Suprapubic skin (tissue), 4 donors: ENCODE results near the gene EPHA10. TPM values are rescaled to one million over a fixed set of nuclear protein-coding genes. Genes with fewer than 3 reads are reported as not detected.
"Not testable (repeated sequence)": the region's sequence is repeated elsewhere in the genome, so short reads cannot be mapped to it uniquely, and the experiment has no call there.

Experiments used
- DNase-seq, 2 donors: peaks; one replicate each; pipeline ENCODE4 v3.0.0-alpha.2; 2019; ENCODE audit warnings: low spot score in 2 of 2
- H3K27ac ChIP-seq: fragments of 200-600 bp; sonication (generic); one replicate; pipeline ENCODE4 v1.5.1; 2019
- H3K27me3 ChIP-seq: fragments of 200-600 bp; sonication (generic); one replicate; pipeline ENCODE4 v1.5.1; 2019
- H3K36me3 ChIP-seq: fragments of 200-600 bp; sonication (generic); one replicate; pipeline ENCODE4 v1.5.1; 2019
- H3K4me1 ChIP-seq: fragments of 200-600 bp; sonication (generic); one replicate; pipeline ENCODE4 v1.5.1; 2019
- H3K4me3 ChIP-seq: fragments of 200-600 bp; sonication (generic); one replicate; pipeline ENCODE4 v1.5.1; 2019; ENCODE audit warnings: mild to moderate bottlenecking
- H3K9me3 ChIP-seq: fragments of 200-600 bp; sonication (generic); one replicate; pipeline ENCODE4 v1.5.1; 2019
- CTCF ChIP-seq, 2 donors: fragments of 200-600 bp in 1 of 2; fragments of 450-650 bp in 1 of 2; sonication (generic) in 1 of 2; IDR thresholded peaks; one replicate each; pipeline ENCODE4 v1.5.1; 2016 to 2019; ENCODE audit warnings: antibody characterized with exemption in 2 of 2, mild to moderate bottlenecking in 1 of 2, moderate library complexity in 1 of 2
- EP300 ChIP-seq: sonication (generic); formaldehyde crosslinking; IDR thresholded peaks from one replicate; pipeline ENCODE4 v1.6.1; 2017; ENCODE audit warnings: antibody characterized with exemption
- POLR2A ChIP-seq, 2 donors: fragments of 450-650 bp; IDR thresholded peaks; one replicate each; pipeline ENCODE4 v1.6.1; 2017; ENCODE audit warnings: antibody characterized with exemption in 2 of 2, mild to moderate bottlenecking in 2 of 2, moderate library complexity in 2 of 2
- POLR2AphosphoS5 ChIP-seq, 3 donors: sonication (generic); formaldehyde crosslinking; IDR thresholded peaks; one replicate each; pipeline ENCODE4 v1.6.1; 2017; ENCODE audit warnings: antibody characterized with exemption in 3 of 3
- WGBS: methylation state at CpG from one replicate; pipeline ENCODE4 v1.1.5; 2018; 5-methylcytosine and 5-hydroxymethylcytosine counted together
- total RNA-seq, 4 donors: library from RNA; depleted of rRNA; stranded (reverse); fragments of >200 nt; gene quantifications; one replicate each; pipeline ENCODE4 v1.1.0, GENCODE V29; 2016

Gene EPHA10
- total RNA-seq, 4 donors from 2014 or later = 0.23 to 0.34 TPM; not detected in 2

GRCh38 chr1:37782491-37782890 lies 17.6 kb upstream of the EPHA10 start:
- TF ChIP-seq POLR2AphosphoS5 (IDR thresholded peaks at IDR 0.05) = no peak
- TF ChIP-seq EP300 = no peak
- Histone ChIP-seq H3K4me1 (no peaks in the 10 kb centered on the region), H3K4me3 (no peak overlapping the region), H3K27ac (no peak overlapping the region), H3K9me3 (no peaks in the 10 kb centered on the region), H3K36me3 (no peaks in the 10 kb centered on the region), H3K27me3 (peaks cover 30% of the 10 kb centered on the region)
- DNase-seq = no peak
- 77% methylated on average over 16 of the region's 17 CpGs for WGBS

GRCh38 chr1:37778654-37779053 lies 13.7 kb upstream of the EPHA10 start:
- no peak overlapping the region for H3K27ac ChIP-seq
- 81% methylated on average over 3 of the region's 3 CpGs for WGBS
- no peak for DNase-seq
- H3K36me3 ChIP-seq = no peaks in the 10 kb centered on the region
- H3K27me3 ChIP-seq = peaks cover 15% of the 10 kb centered on the region
- TF ChIP-seq POLR2A (IDR thresholded peaks at IDR 0.05) (no peak), EP300 (no peak), POLR2AphosphoS5 (IDR thresholded peaks at IDR 0.05) (no peak), CTCF (IDR thresholded peaks at IDR 0.05) (no peak)
- H3K4me1 ChIP-seq = no peaks in the 10 kb centered on the region
- no peaks in the 10 kb centered on the region for H3K9me3 ChIP-seq
- no peak overlapping the region for H3K4me3 ChIP-seq

- no peaks in the 10 kb centered on the region for H3K36me3 ChIP-seq
- no peaks in the 10 kb centered on the region for H3K4me1 ChIP-seq
- no peak for DNase-seq
- peaks cover 19% of the 10 kb centered on the region for H3K27me3 ChIP-seq
- no peak for TF ChIP-seq CTCF (IDR thresholded peaks at IDR 0.05)
- no peak overlapping the region for H3K27ac ChIP-seq
- 72% methylated on average over 4 of the region's 4 CpGs for WGBS
- no peak overlapping the region for H3K4me3 ChIP-seq
- H3K9me3 ChIP-seq = no peaks in the 10 kb centered on the region
Measured at GRCh38 chr1:37776946-37777516, 12.1 kb upstream of the EPHA10 start.

GRCh38 chr1:37771440-37771839 lies 6.5 kb upstream of the EPHA10 start:
- not testable (repeated sequence) for H3K36me3 ChIP-seq, H3K4me3 ChIP-seq, H3K27ac ChIP-seq, H3K4me1 ChIP-seq, H3K9me3 ChIP-seq, DNase-seq
- H3K27me3 ChIP-seq = peaks cover 43% of the 10 kb centered on the region

- no peak for DNase-seq
- WGBS = 7% methylated on average over 2 of the region's 2 CpGs
- TF ChIP-seq EP300 (no peak), POLR2AphosphoS5 (IDR thresholded peaks at IDR 0.05) (no peak), POLR2A (IDR thresholded peaks at IDR 0.05) (no peak), CTCF (IDR thresholded peaks at IDR 0.05) (no peak)
- Histone ChIP-seq H3K9me3 (no peaks in the 10 kb centered on the region), H3K27me3 (peaks cover 71% of the 10 kb centered on the region), H3K4me3 (no peak overlapping the region), H3K27ac (no peak overlapping the region), H3K36me3 (no peaks in the 10 kb centered on the region), H3K4me1 (peaks cover 10% of the 10 kb centered on the region)
Measured at GRCh38 chr1:37767488-37767887, 2.6 kb upstream of the EPHA10 start.

GRCh38 chr1:37765916-37766664 lies 1.2 kb upstream of the EPHA10 start:
- 10% methylated on average over 21 of the region's 27 CpGs for WGBS
- peak in 1 of 2 donors; percentile 55 for DNase-seq
- H3K4me1 ChIP-seq = peaks cover 10% of the 10 kb centered on the region
- no peaks in the 10 kb centered on the region for H3K36me3 ChIP-seq
- no peaks in the 10 kb centered on the region for H3K9me3 ChIP-seq
- TF ChIP-seq POLR2A (IDR thresholded peaks at IDR 0.05) (no peak), CTCF (IDR thresholded peaks at IDR 0.05) (no peak), POLR2AphosphoS5 (IDR thresholded peaks at IDR 0.05) (no peak), EP300 (no peak)
- peaks cover 84% of the 10 kb centered on the region for H3K27me3 ChIP-seq
- no peak overlapping the region for H3K27ac ChIP-seq
- no peak overlapping the region for H3K4me3 ChIP-seq
